HEK293 (cell line): Measurements from ENCODE around the gene ENDOD1.

Experiments used
- CTCF ChIP-seq: fragments of 450-650 bp; formaldehyde crosslinking; IDR thresholded peaks from 2 replicates; pipeline ENCODE4 v1.5.1; 2016; ENCODE audit warnings: missing biosample characterization, missing genetic modification characterization
- KLF10 ChIP-seq: fragments of 450-650 bp; IDR thresholded peaks from 2 replicates; pipeline ENCODE4 v1.5.1; 2018; ENCODE audit warnings: missing biosample characterization, mild to moderate bottlenecking, missing genetic modification characterization
- RBAK ChIP-seq: fragments of 450-650 bp; formaldehyde crosslinking; IDR thresholded peaks from 2 replicates; pipeline ENCODE4 v1.5.1; 2016; ENCODE audit warnings: missing biosample characterization, missing genetic modification characterization
- REST ChIP-seq: fragments of 450-650 bp; formaldehyde crosslinking; IDR thresholded peaks from 2 replicates; pipeline ENCODE4 v1.5.1; 2016; ENCODE audit warnings: missing biosample characterization, missing genetic modification characterization
- SALL2 ChIP-seq: fragments of 450-650 bp; formaldehyde crosslinking; IDR thresholded peaks from 2 replicates; pipeline ENCODE4 v1.5.0; 2017; ENCODE audit warnings: missing biosample characterization, mild to moderate bottlenecking, missing genetic modification characterization, borderline replicate concordance
- ZNF398 ChIP-seq: fragments of 450-650 bp; formaldehyde crosslinking; IDR thresholded peaks from 2 replicates; pipeline ENCODE4 v1.5.1; 2017; ENCODE audit warnings: missing biosample characterization, missing genetic modification characterization

- no peak for TF ChIP-seq REST (tag by site-specific recombination)
- TF ChIP-seq KLF10 (tag by site-specific recombination) = no peak
- TF ChIP-seq RBAK = no peak
- TF ChIP-seq CTCF (tag by site-specific recombination) = no peak
- no peak for TF ChIP-seq SALL2 (tag by site-specific recombination)
- no peak for TF ChIP-seq ZNF398 (tag by site-specific recombination)
Measured at GRCh38 chr11:95170294-95170693, 80.6 kb downstream of the ENDOD1 start.
